HG03103 (cell line): ENCODE measurements around the gene WDR90.

Experiments
- ATAC-seq: cut with Tn5 transposase; IDR thresholded peaks from one replicate; pipeline ENCODE4 v1.9.1; 2021; ENCODE audit warnings: low read depth; ENCODE audit not compliant: unreplicated experiment

The WDR90 gene

DNA sequence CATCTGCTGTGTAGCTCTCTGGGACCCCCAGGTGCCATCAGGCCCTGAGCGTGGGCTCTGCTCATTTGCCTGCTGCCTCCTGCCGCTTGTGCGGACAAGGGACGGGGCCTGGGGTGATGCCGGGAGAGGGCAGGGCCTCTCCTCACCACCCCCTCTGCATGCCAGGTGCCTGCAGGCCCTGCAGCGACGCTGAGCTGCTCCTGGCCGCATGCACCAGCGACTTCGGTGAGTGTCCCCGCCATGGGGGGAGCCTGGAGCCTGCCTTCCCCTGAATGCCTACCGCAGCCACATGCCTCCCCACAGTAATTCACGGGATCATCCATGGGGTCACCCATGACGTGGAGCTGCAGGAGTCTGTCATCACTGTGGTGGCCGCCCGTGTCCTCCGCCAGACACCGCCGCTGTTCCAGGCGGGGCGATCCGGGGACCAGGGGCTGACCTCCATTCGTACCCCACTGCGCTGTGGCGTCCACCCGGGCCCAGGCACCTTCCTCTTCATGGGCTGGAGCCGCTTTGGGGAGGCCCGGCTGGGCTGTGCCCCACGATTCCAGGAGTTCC, 67.7 kb downstream of the WDR90 start:
- no peak for ATAC-seq
